Adrenal gland (tissue), 12 donors: ENCODE data around the gene KDM4C. TPM values are rescaled to one million over a fixed set of nuclear protein-coding genes. Genes with fewer than 3 reads are reported as not detected.

ENCODE experiments used
- DNase-seq, 7 donors: peaks; one replicate each; pipeline ENCODE4 v3.0.0-alpha.2; 2019 to 2020
- H3K27ac ChIP-seq, 5 donors: fragments of 200-600 bp; sonication (generic) in 4 of 5; 1 replicate in 3 of 5; 2 replicates in 2 of 5; pipeline versions ENCODE4 v1.5.1 to v1.8.0; 2016 to 2020; ENCODE audit warnings: mild to moderate bottlenecking in 1 of 5
- H3K27me3 ChIP-seq: fragments of 200-600 bp; 2 replicates; pipeline ENCODE4 v1.8.0; 2021
- H3K36me3 ChIP-seq, 2 donors: fragments of 200-600 bp; replicated peaks in 1 of 2; 1 replicate in 1 of 2; 2 replicates in 1 of 2; pipeline versions ENCODE4 v1.5.1 to v1.8.0; 2018 to 2022
- H3K4me1 ChIP-seq, 2 donors: fragments of 200-600 bp; replicated peaks in 1 of 2; 1 replicate in 1 of 2; 2 replicates in 1 of 2; pipeline versions ENCODE4 v1.5.1 to v1.8.0; 2018 to 2021
- H3K4me3 ChIP-seq, 4 donors: fragments of 200-600 bp; sonication (generic) in 3 of 4; one replicate each; pipeline ENCODE4 v1.5.1; 2016 to 2018
- H3K9me3 ChIP-seq, 3 donors: fragments of 200-600 bp; sonication (generic) in 1 of 3; replicated peaks in 1 of 3; 1 replicate in 2 of 3; 2 replicates in 1 of 3; pipeline versions ENCODE4 v1.5.1 to v1.8.0; 2016 to 2021
- POLR2A ChIP-seq, 2 donors: fragments of 450-650 bp; IDR thresholded peaks; one replicate each; pipeline ENCODE4 v1.6.1; 2017; ENCODE audit warnings: antibody characterized with exemption in 2 of 2, mild to moderate bottlenecking in 2 of 2, moderate library complexity in 1 of 2
- WGBS, 4 donors: extraction: QIAGEN DNeasy Blood & Tissue Kit in 2 of 4; methylation state at CpG; one replicate each; pipeline versions ENCODE4 v1.1.5 to v1.1.7; 2013 to 2017; 5-methylcytosine and 5-hydroxymethylcytosine counted together
- intact Hi-C, 2 donors: fragments of 100-400 bp; cut with DNase I; formaldehyde crosslinking; loops; one replicate each; pipeline versions ENCODE4 v1.14.1 to v1.15.0; 2022 to 2023
- polyA plus RNA-seq, 3 donors: library from polyadenylated mRNA; stranded (reverse); fragments of 200-250 nt in 2 of 3; fragments of 350-450 nt in 1 of 3; fragmentation: Illumina TruSeq in 1 of 3; extraction: RNeasy Lipid Tissue Mini Kit (QIAGEN cat#74804) in 1 of 3; gene quantifications; one replicate each; pipeline ENCODE4 v1.2.3, GENCODE V29; 2013 to 2014
- total RNA-seq, 9 donors: library from RNA; depleted of rRNA in 4 of 9; stranded (reverse); fragments of >200 nt in 4 of 9; fragments of 120-200 nt in 1 of 9; fragmentation: NEBNext Ultra II Directional in 1 of 9; extraction: Animal tissue kit (Norgen Biotek cat#: 25700) in 1 of 9; gene quantifications; one replicate each; pipeline versions ENCODE4 v1.1.0 to v1.2.4, GENCODE V29; 2013 to 2023
- TF ChIP-seq, protein P1 (sequence below), 6 experiments: fragments of 450-650 bp in 4 of 6; fragments of 200-600 bp in 2 of 6; sonication (generic) in 1 of 6; IDR thresholded peaks; 1 replicate in 5 of 6; 2 replicates in 1 of 6; pipeline versions ENCODE4 v1.5.1 to v1.8.0; 2016 to 2021; ENCODE audit warnings: antibody characterized with exemption in 6 of 6, mild to moderate bottlenecking in 2 of 6, moderate library complexity in 1 of 6
- donor health status: healthy with polysubstance abuse.
- donor health status: Bipolar disorder and iron deficiency.
- donor health status: DM: yes; HTN: yes; CAD: no.
- donor health status: DM: no; HTN: no; CAD: no.
- donor health status: DM: no; HTN: no; CAD: no.
- donor health status: DM: yes; HTN: yes; CAD: no.

KDM4C gene
- total and polyA plus RNA-seq, 12 donors = 7.9 to 33.4 (median 23.3) TPM

DNA sequence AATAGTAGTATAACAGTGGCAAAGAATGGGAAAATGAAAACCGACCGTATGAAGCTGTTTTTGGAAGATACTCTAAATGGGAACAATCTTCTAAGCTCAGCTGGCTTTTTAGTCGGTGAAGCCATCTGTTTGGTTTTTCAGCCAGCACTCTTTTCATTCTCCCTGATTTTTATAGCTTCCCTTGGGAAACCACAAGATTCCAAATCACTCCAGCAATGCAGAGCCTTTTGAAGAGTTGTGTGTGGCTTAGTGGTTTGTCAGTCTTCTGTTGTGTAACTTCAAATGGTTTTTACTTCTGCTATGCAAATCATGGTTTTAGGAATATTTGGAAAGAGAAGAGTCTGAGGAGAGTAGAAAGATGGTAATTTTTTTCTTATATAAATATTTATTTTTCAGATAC lies 180.7 kb downstream of the KDM4C start:
- H3K27ac ChIP-seq = no peak overlapping the region
- H3K9me3 ChIP-seq = no peaks in the 10 kb centered on the region
- 54 to 69% (median 65%) methylated on average over 3 of the region's 3 CpGs for WGBS, 4 donors
- intact Hi-C loops = no loop called here
- H3K27me3 ChIP-seq = no peaks in the 10 kb centered on the region
- no peak for TF ChIP-seq POLR2A (IDR thresholded peaks at IDR 0.05)
- TF ChIP-seq, protein P1, sequence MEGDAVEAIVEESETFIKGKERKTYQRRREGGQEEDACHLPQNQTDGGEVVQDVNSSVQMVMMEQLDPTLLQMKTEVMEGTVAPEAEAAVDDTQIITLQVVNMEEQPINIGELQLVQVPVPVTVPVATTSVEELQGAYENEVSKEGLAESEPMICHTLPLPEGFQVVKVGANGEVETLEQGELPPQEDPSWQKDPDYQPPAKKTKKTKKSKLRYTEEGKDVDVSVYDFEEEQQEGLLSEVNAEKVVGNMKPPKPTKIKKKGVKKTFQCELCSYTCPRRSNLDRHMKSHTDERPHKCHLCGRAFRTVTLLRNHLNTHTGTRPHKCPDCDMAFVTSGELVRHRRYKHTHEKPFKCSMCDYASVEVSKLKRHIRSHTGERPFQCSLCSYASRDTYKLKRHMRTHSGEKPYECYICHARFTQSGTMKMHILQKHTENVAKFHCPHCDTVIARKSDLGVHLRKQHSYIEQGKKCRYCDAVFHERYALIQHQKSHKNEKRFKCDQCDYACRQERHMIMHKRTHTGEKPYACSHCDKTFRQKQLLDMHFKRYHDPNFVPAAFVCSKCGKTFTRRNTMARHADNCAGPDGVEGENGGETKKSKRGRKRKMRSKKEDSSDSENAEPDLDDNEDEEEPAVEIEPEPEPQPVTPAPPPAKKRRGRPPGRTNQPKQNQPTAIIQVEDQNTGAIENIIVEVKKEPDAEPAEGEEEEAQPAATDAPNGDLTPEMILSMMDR (IDR thresholded peaks at IDR 0.05) = no peak
- no peaks in the 10 kb centered on the region for H3K36me3 ChIP-seq
- H3K4me3 ChIP-seq = no peak overlapping the region
- H3K4me1 ChIP-seq = no peaks in the 10 kb centered on the region
- no peak for DNase-seq

DNA sequence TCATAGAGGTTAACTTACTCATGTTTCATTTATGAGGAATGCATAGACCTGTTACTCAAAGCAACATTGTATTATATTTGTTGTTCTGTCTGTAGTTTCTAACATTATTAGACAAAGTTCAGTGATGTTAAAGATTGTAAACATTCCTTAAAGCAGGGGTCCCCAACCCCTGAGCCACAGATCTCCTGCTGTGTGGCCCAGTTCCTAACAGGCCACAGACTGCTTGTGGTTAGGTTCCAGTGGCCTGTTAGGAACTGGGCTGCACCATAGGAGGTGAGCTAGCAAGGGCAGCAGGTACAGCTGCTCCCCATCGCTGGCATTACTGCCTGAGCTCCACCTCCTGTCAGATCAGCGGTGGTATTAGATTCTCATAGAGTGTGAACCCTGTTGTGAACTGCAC lies 181.1 kb downstream of the KDM4C start:
- Histone ChIP-seq H3K4me3 (no peak overlapping the region), H3K9me3 (no peaks in the 10 kb centered on the region), H3K27me3 (no peaks in the 10 kb centered on the region), H3K27ac (no peak overlapping the region), H3K4me1 (peaks cover 0 to 2% of the 10 kb centered on the region in 2 donors), H3K36me3 (no peaks in the 10 kb centered on the region)
- no peak for TF ChIP-seq POLR2A (IDR thresholded peaks at IDR 0.05)
- TF ChIP-seq, protein P1 (IDR thresholded peaks at IDR 0.05) = no peak
- 99 to 100% (median 100%) methylated on average over 1 to 2 of the region's 2 CpGs; no CpG with 5 or more reads in 1 of the 4 donors for WGBS, 4 donors
- no peak for DNase-seq
- intact Hi-C loops = no loop called here

DNA sequence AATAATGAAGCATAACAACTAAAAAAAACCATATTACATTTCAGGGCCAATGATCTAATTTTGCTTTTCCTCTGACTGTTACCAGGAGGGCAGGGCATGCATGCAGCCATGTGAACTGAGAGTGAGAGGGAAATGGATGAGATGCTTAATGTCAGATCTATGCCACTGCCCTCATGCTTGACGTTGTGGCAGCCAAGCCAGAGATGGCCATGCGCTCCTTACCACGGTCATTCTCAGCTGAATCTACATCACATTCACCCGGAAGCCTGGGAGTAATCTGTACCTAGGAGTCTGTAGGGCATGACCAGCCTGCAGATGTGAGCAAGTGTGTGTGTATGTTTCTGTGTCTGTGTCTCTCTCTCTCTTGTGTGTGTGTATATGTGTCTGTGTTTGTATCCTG lies 183.7 kb downstream of the KDM4C start:
- H3K4me3 ChIP-seq = no peak overlapping the region
- no peak for TF ChIP-seq POLR2A (IDR thresholded peaks at IDR 0.05)
- TF ChIP-seq, protein P1 (IDR thresholded peaks at IDR 0.05) = no peak
- H3K27ac ChIP-seq = no peak overlapping the region
- H3K27me3 ChIP-seq = no peaks in the 10 kb centered on the region
- H3K4me1 ChIP-seq = peaks cover 0 to 5% of the 10 kb centered on the region in 2 donors
- DNase-seq = peak in 1 of 7 donors; percentile 44
- WGBS, 4 donors = 58 to 88% (median 77%) methylated on average over 4 of the region's 4 CpGs
- H3K36me3 ChIP-seq = no peaks in the 10 kb centered on the region
- no peaks in the 10 kb centered on the region for H3K9me3 ChIP-seq
- intact Hi-C loops = no loop called here

DNA sequence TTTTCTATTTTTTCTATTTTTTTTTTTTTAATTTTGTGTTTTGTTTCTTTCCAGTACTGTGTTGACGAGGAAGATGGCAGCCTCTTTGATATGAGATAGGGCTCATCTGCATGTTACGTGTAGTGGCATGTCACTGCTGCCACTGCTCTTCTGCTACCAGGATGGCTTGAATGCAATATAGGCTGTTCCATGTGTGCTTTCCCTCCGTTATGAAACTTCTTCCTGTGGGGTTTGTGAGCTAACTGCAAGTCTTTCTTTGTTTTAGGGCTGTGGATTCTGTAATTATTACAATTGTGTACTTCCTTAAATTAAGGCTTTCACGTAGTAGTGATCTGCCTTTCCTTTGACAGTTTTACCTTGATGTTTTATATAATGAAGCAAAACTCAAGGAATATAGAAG lies 184.6 kb downstream of the KDM4C start:
- Histone ChIP-seq H3K4me3 (no peak overlapping the region), H3K9me3 (no peaks in the 10 kb centered on the region), H3K4me1 (peaks cover 0 to 5% of the 10 kb centered on the region in 2 donors), H3K27ac (no peak overlapping the region), H3K36me3 (no peaks in the 10 kb centered on the region), H3K27me3 (no peaks in the 10 kb centered on the region)
- WGBS, 4 donors = 75 to 90% (median 86%) methylated on average over 4 of the region's 4 CpGs
- intact Hi-C loops = no loop called here
- DNase-seq = no peak
- TF ChIP-seq, protein P1 (IDR thresholded peaks at IDR 0.05) = no peak
